CD4-positive, alpha-beta T cell (primary cell): ENCODE results near the gene ZFHX2. TPM values are rescaled to one million over a fixed set of nuclear protein-coding genes. Genes with fewer than 3 reads are reported as not detected.
"Not testable (repeated sequence)": the region's sequence is repeated elsewhere in the genome, so short reads cannot be mapped to it uniquely, and the experiment has no call there.

Experiments used
- ATAC-seq: fragments of 200-7000 bp; cut with Tn5 transposase; one replicate; pipeline ENCODE4 v1.10.0; 2022; ENCODE audit warnings: mild to moderate bottlenecking; ENCODE audit not compliant: poor library complexity
- CTCF ChIA-PET: fragments of 350-600 bp; sonication (Branson Sonifier 250); formaldehyde crosslinking; loops from one replicate; lab custom pipeline; 2021; ENCODE audit warnings: antibody characterized with exemption, inconsistent platforms; lab: Charles Lee
- POLR2A ChIA-PET: fragments of 350-600 bp; sonication (Branson Sonifier 250); formaldehyde crosslinking; loops from one replicate; lab custom pipeline; 2021; ENCODE audit warnings: antibody characterized with exemption, inconsistent platforms; lab: Charles Lee
- DNase-seq, 14 experiments: peaks; one replicate each; pipeline ENCODE4 v3.0.0-alpha.2; 2013 to 2020; ENCODE audit warnings: mixed read lengths in 2 of 14
- H3K27ac ChIP-seq, 2 donors: one replicate each; pipeline versions ENCODE4 v1.5.1 to v1.7.0; 2013; ENCODE audit warnings: low read length in 2 of 2, low read depth in 1 of 2, mild to moderate bottlenecking in 1 of 2
- H3K27me3 ChIP-seq, 2 experiments: 1 replicate in 1 of 2; 2 replicates in 1 of 2; pipeline versions ENCODE4 v1.6.1 to v1.7.0; 2013; ENCODE audit warnings: low read length in 2 of 2, control low read depth in 1 of 2, mild to moderate bottlenecking in 1 of 2, moderate library complexity in 1 of 2; ENCODE audit not compliant: insufficient read depth in 2 of 2, control insufficient read depth in 1 of 2
- H3K36me3 ChIP-seq: one replicate; pipeline ENCODE4 v1.6.1; 2013; ENCODE audit warnings: low read length, control low read depth; ENCODE audit not compliant: insufficient read depth
- H3K4me1 ChIP-seq: one replicate; pipeline ENCODE4 v1.6.1; 2013; ENCODE audit warnings: low read length, control low read depth; ENCODE audit not compliant: insufficient read depth
- H3K4me3 ChIP-seq: one replicate; pipeline ENCODE4 v1.5.1; 2013; ENCODE audit warnings: mild to moderate bottlenecking, low read length, moderate library complexity
- H3K9me3 ChIP-seq, 2 experiments: 1 replicate in 1 of 2; 2 replicates in 1 of 2; pipeline versions ENCODE4 v1.6.1 to v1.7.0; 2013; ENCODE audit warnings: low read length in 2 of 2, mild to moderate bottlenecking in 2 of 2, control low read depth in 1 of 2, moderate library complexity in 1 of 2; ENCODE audit not compliant: control insufficient read depth in 1 of 2, insufficient read depth in 1 of 2
- H3K27ac Mint-ChIP-seq: one replicate; pipeline ENCODE4 v1.8.0; 2020; ENCODE audit warnings: mixed read lengths
- H3K27me3 Mint-ChIP-seq: one replicate; pipeline ENCODE4 v1.8.0; 2021; ENCODE audit warnings: mixed read lengths
- H3K36me3 Mint-ChIP-seq: one replicate; pipeline ENCODE4 v1.8.0; 2021; ENCODE audit warnings: low read depth, mixed read lengths
- H3K4me1 Mint-ChIP-seq: one replicate; pipeline ENCODE4 v1.8.0; 2021; ENCODE audit warnings: low read depth, mixed read lengths
- H3K4me3 Mint-ChIP-seq: one replicate; pipeline ENCODE4 v1.8.0; 2020; ENCODE audit warnings: mild to moderate bottlenecking, mixed read lengths
- H3K9me3 Mint-ChIP-seq: one replicate; pipeline ENCODE4 v1.8.0; 2020; ENCODE audit warnings: mixed read lengths
- CTCF ChIP-seq: fragments of 200-600 bp; IDR thresholded peaks from one replicate; pipeline ENCODE4 v1.8.0; 2022; ENCODE audit warnings: antibody characterized with exemption, mild to moderate bottlenecking
- intact Hi-C, 2 experiments: fragments of 100-400 bp; cut with DNase I in 1 of 2; cut with micrococcal nuclease in 1 of 2; formaldehyde crosslinking; loops; one replicate each; pipeline versions ENCODE4 v1.15.1 to v1.9.0; 2023 to 2025; cut with DNase I, micrococcal nuclease
- polyA plus RNA-seq, 2 donors: library from polyadenylated mRNA; unstranded; fragments of 120-200 nt; gene quantifications; one replicate each; pipeline ENCODE4 v1.2.1, GENCODE V29; 2013
- total RNA-seq, 174 experiments: library from RNA in 2 of 174; stranded (reverse) in 2 of 174; gene quantifications; one replicate each; pipeline ENCODE4 v1.2.3 and lab custom pipeline; 2021 to 2026

Gene ZFHX2
- total RNA-seq (under 1 TPM; 0.19 to 0.22 TPM), total RNA-seq (lab: John Stamatoyannopoulos, UW) (0.06 to 5.6 (median 0.71) reads per million in 172 experiments)
- polyA plus RNA-seq (2013, experiment 1 of 2), result 0.11 TPM
- polyA plus RNA-seq (2013, experiment 2 of 2), result 0.18 TPM

DNA sequence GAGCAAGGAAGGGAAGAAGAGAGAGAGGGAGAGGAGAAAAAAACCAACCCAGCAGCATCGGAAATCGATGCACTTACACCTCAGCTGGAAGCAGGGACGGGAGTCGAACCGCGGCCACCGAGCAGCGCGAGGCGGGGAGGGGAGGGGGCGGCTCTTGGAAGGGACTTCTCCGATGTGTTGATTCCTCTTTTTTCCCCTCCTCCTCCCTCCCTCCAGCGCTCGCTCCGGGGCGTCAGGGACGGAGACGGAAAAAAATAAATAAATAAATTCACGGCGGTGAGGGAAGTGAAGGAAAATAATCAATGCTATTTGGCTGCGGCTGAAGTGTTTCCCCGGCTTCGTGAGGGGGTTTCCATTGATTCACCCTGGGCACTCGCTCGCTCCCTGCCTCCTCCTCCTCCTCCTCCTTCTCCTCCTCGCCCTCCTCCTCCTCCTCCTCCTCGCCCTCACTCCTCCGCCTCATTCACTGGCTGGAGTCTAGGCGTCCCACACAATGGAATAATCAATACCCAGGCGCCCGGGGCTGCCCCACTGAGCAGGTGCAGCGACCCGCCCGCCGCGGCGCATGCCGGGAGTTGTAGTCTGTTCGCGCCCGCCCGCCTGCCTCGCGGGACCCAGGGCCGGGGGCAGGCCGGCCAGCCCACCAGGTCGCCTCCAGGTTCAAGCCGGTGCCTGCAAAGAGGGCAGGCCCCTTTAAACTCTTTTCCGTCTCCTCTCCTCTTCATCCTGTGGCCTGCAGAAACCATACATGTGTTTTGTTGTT is at the start of gene ZFHX2:
Gene ZFHX2 (minus strand): TSS at position 500 of the 763 bp plus-strand sequence. CDS start 16,440 bp downstream, outside the sequence.
- H3K27me3 ChIP-seq, result peaks cover 12 to 18% of the 10 kb centered on the region in 2 experiments
- no peaks in the 10 kb centered on the region for H3K9me3 ChIP-seq
- H3K27me3 Mint-ChIP-seq, result peaks cover 9% of the 10 kb centered on the region
- ChIA-PET POLR2A (interaction anchor here (0.5 to 1.4 kb wide), 5 partner anchors 11 to 620 kb away, joined by 3 to 5 read pairs (median 3); partner anchors contain the start of gene PPP1R3E), CTCF (interaction anchor here (1.0 to 1.8 kb wide), 3 partner anchors 8 to 73 kb away, joined by 3 to 8 read pairs (median 6); no protein-coding TSS in a partner anchor)
- H3K36me3 ChIP-seq, result no peaks in the 10 kb centered on the region
- no peak within 1 kb of the TSS for H3K27ac ChIP-seq
- H3K4me3 Mint-ChIP-seq, result no peak within 1 kb of the TSS
- no peaks in the 10 kb centered on the region for H3K36me3 Mint-ChIP-seq
- DNase-seq, result peak; percentile 44 to 86 (median 64)
- intact Hi-C loops, result no loop called here
- H3K4me1 ChIP-seq, result peaks cover 29% of the 10 kb centered on the region
- TF ChIP-seq CTCF, result no peak
- H3K27ac Mint-ChIP-seq, result peak within 1 kb of the TSS; percentile 59
- H3K4me3 ChIP-seq, result peak within 1 kb of the TSS; percentile 77
- no peaks in the 10 kb centered on the region for H3K9me3 Mint-ChIP-seq
- peak; percentile 58 for ATAC-seq
- peaks cover 25% of the 10 kb centered on the region for H3K4me1 Mint-ChIP-seq

DNA sequence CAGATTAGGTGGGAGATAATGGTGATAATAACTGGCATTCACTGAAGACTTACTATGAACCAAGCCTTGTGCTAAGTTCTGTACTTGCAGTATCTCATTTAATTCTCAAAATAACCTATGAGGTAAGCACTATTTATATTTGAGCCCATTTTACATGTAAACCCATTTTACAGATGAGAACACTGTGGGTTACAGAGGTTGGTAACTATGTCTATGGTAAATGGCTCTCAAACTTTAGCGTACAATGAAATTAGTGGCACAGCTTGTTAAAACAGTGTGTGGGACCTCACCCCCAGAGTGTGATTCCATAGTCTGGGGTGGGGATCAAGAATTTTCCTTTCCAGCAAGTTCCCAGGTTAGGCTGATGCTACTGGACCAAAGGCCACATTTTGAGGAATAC is 49.2 kb upstream of the ZFHX2 start:
- Mint-ChIP-seq H3K36me3 (no peaks in the 10 kb centered on the region), H3K4me3 (no peak overlapping the region), H3K27me3 (no peaks in the 10 kb centered on the region), H3K9me3 (peaks cover 6% of the 10 kb centered on the region), H3K27ac (no peak overlapping the region), H3K4me1 (no peaks in the 10 kb centered on the region)
- ChIA-PET CTCF (interaction anchor here (2.4 kb wide), 1 partner anchor 12 kb away, joined by 4 read pairs; no protein-coding TSS in a partner anchor), POLR2A (interaction anchor here (0.6 kb wide), 1 partner anchor 195 kb away, joined by 6 read pairs; no protein-coding TSS in a partner anchor)
- no peak overlapping the region for H3K27ac ChIP-seq
- no peak for DNase-seq
- H3K27me3 ChIP-seq, result no peaks in the 10 kb centered on the region
- no peak overlapping the region for H3K4me3 ChIP-seq
- no peaks in the 10 kb centered on the region for H3K4me1 ChIP-seq
- ATAC-seq, result no peak
- no peak for TF ChIP-seq CTCF
- H3K9me3 ChIP-seq, result peaks cover 0 to 3% of the 10 kb centered on the region in 2 experiments
- intact Hi-C loops, result no loop called here
- H3K36me3 ChIP-seq, result no peaks in the 10 kb centered on the region

DNA sequence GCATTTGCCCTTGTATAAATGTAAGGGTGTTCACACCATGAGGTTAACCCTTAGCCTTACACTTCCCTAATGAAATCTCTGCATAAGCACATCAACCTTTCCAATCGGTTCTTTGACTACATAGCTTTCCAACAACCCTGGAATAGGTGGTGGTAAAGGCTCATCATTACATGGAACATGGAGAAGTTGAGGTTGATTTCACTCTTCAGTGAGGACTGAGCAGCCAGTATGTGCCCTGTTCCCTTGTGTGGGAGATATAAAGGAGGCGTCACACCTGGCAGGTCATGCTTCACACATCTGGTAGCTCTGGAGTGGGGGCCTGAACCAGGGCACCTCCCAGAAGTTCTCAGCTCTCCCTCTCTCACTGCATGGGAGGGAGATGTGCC is 48.8 kb upstream of the ZFHX2 start:
- Mint-ChIP-seq H3K27ac (no peak overlapping the region), H3K36me3 (no peaks in the 10 kb centered on the region), H3K9me3 (peaks cover 6% of the 10 kb centered on the region), H3K4me1 (no peaks in the 10 kb centered on the region), H3K4me3 (no peak overlapping the region), H3K27me3 (no peaks in the 10 kb centered on the region)
- TF ChIP-seq CTCF, result no peak
- H3K36me3 ChIP-seq, result no peaks in the 10 kb centered on the region
- ChIA-PET POLR2A (no interaction called here), CTCF (interaction anchor here (2.4 kb wide), 1 partner anchor 11 kb away, joined by 4 read pairs; no protein-coding TSS in a partner anchor)
- no peak overlapping the region for H3K27ac ChIP-seq
- H3K4me1 ChIP-seq, result no peaks in the 10 kb centered on the region
- H3K27me3 ChIP-seq, result no peaks in the 10 kb centered on the region
- ATAC-seq, result no peak
- no peak for DNase-seq
- peaks cover 0 to 3% of the 10 kb centered on the region in 2 experiments for H3K9me3 ChIP-seq
- H3K4me3 ChIP-seq, result no peak overlapping the region
- intact Hi-C loops, result no loop called here

- H3K36me3 ChIP-seq, POLR2A ChIA-PET, CTCF ChIA-PET, H3K27ac Mint-ChIP-seq, DNase-seq, H3K27me3 Mint-ChIP-seq, H3K9me3 Mint-ChIP-seq, H3K4me1 ChIP-seq, H3K27ac ChIP-seq, H3K4me3 Mint-ChIP-seq, H3K4me3 ChIP-seq, H3K4me1 Mint-ChIP-seq, ATAC-seq, H3K36me3 Mint-ChIP-seq, intact Hi-C loops, H3K9me3 ChIP-seq, H3K27me3 ChIP-seq: not testable (repeated sequence)
Measured at GRCh38 chr14:23594191-23594590, 42.6 kb upstream of the ZFHX2 start.
